ENCODE data around the gene SEC22C.
A peak's percentile ranks its signal among the peaks of the same experiment; 100 is the strongest.
"Not testable (repeated sequence)": the region's sequence is repeated elsewhere in the genome, so short reads cannot be mapped to it uniquely, and the experiment has no call there.

The SEC22C gene

DNA sequence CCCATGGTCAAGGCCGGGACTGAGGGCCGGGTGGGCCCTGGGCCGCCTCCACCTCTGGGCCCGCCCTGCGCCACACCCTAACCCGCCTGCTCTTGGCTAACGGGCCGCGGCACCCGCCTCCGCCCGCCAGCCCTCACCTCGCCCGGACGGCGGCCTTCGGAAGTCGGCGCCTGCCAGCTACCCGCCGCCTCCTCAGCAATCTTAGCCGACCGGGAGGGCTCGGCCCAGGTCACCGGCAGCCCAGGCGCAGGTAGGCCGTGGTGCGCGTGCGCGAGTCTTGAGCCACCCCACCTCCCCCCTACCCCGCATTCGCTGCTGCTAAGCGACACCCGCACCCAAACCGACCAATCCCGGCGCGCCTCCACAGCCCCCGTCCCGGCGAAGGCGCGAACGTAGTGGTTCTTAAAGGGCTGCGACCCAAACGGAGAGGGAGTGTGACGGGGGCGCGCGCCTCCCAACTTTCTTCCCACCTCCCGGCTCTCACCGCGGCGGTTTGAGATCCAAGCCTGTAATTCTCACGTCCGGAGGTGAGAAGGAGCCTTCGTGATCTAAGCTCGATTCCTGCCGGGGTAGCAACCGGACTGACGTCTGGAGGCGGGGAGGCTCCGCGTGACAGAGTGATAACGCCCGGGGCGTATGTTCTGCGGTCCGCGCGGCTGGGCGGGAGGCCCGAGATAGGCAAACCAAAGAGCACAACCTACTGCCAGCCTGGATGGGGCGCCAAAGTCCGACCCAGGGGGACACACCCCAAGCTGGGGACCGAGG, at the start of gene SEC22C:
Gene SEC22C (minus strand): TSS at position 259 of the 765 bp plus-strand sequence. CDS start 12,921 bp downstream, outside the sequence.
- DNase-seq: peak; percentile 97

- DNase-seq: no peak
These were observed 31.7 kb upstream of the SEC22C start for GRCh38 chr3:42613462-42613861.

DNA sequence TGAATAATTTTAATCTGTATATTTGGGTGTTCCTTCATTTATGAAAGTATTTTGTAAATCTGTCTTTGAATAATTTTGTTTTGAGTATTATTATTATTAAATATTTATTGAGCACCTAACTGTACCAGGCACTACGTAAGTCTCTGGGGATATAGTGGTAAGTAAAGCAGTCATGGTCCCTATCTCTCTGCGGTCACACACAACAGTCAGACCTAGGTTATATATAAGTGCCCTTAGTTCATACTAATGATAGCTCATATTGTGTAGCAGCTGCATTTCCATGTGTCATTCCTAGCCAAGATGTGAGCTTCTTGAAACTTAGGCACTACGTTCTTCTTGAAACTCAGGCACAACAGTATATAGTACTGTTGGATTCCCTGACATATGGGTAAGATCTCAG, 31.2 kb upstream of the SEC22C start:
- no peak for DNase-seq

- DNase-seq: no peak
These were observed 30.4 kb upstream of the SEC22C start for GRCh38 chr3:42612217-42612616.

DNA sequence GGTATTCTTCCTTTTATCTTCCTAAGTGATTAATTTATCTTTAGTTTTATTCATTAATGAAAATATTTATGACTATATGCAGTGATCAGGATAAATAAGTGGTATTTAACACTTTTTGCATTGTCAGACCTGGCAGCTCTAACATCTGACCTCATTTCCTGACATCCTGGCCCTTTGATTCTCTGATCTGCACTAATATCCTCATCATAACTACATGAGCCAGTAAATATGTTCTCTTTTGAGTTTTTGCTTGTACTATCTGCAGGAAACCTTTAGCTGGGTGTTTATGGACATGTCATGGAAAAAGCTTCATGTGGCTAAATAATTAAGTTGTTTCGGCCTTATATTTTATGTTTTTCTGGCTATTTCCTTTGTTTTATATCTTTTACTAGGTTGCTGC, 29.2 kb upstream of the SEC22C start:
- DNase-seq: no peak

GRCh38 chr3:42608581-42608980, 26.8 kb upstream of the SEC22C start:
- DNase-seq: no peak

GRCh38 chr3:42605546-42606173, 23.9 kb upstream of the SEC22C start:
- DNase-seq: no peak

DNA sequence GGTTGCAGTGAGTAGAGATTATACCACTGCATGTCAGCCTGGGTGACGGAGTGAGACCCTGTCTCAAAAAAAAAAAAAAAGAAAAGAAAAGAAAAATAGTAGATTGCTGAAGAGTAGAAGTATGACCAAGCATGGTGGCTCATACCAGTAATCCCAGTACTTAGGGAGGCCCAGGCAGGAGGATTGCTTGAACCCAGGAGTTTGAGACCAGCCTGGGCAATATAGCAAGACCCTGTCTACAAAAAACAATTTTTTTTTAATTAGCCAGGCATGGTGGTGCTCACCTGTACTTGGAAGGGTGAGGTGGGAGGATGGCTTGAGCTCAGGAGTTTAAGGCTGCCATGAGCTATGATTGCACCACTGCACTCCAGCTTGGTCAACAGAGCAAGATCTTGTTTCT, 21.2 kb upstream of the SEC22C start:
- DNase-seq: no peak

- DNase-seq: no peak
These were observed 20.3 kb upstream of the SEC22C start for GRCh38 chr3:42601896-42602581.

DNA sequence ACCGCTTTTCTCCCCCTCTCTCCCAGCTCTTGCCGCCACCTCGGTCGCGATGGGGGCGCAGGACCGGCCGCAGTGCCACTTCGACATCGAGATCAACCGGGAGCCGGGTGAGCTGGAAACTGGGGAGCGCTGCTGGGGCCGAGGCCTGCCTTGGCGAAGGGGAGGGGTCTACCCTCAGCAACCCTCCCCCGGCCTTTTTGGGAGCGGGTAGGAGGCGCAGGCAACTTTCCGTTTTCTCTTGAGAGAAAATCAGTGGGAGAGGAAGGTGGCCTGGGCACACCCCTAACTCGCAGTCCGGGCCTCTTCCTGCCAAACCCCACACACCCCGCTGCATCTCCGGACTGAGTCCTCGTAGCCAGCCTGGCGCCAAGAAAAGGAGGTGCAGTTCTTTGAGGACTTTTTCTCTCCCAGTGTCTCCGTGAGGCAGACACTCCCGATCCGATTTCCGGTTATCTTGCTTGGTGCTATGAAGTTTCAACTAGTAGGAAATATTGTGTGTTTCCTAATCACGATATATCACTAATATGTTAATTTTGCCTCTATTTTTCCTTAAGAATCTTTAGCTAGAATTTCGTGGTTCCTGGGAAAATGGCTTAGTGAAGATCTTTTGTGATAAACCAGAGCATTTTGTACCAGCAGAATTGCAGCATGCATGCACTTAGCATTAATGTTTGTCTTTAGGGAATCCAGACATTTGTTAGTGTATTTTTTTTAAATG, 19.4 kb upstream of the SEC22C start:
- DNase-seq: peak; percentile 77

GRCh38 chr3:42600111-42600957, 18.6 kb upstream of the SEC22C start, which contains the start of gene NKTR:
TSS of gene NKTR (plus strand) at chr3:42600686. CDS start at chr3:42601007, 321 bp downstream.
- peak; percentile 99 for DNase-seq

DNA sequence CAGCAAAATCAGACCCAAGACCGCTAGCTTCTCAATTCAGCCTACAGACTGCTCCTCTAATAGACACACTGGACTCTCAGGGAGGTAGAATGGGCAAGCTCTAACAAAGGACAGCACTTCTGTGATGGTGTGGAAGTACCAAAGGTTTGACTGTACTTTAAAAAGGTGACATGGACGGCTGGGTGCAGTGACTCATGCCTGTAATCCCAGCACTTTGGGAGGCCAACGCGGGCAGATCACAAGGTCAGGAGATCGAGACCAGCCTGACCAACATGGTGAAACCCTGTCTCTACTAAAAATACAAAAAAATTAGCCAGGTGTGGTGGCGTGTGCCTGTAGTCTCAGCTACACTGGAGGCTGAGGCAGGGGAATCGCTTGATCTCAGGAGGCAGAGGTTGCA, 15.3 kb upstream of the SEC22C start:
- DNase-seq: not testable (repeated sequence)

DNA sequence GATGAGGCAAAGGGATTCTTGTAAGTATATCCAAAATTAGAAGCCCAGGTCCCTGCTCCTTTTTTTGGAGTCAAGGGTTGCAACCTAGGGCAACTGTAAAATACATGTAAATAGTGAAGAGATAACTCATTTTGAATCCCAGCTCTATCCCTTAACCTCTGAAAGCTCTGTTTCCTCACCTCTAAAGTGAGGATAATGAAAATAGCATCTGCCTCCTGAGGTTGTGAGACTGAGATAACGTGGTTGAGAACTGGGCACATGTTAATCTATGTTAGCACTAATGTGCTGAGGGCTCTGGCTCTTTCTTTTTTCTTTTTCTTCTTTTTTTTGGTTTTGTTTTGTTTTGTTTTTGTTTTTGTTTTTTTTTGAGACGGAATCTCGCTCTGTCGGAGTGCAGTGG, 13.9 kb upstream of the SEC22C start:
- DNase-seq: no peak

DNA sequence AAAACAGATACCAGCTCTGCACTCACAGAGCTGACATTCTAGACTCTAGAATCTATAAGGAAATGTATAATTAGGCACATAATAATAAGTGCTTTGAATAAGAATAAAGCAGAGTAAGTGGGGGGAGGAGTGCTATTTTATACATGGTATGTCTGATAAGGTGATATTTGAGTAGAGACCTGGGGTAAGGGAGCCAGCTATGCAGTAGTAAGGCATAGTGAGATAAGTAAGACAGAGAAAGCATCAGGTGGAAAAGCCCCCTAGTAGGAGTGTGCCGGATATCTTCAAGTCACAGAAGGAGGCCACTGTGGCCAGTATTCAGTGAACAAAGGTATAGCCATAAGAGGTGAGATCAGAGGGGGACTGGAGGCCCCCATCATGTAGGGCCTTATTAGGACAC, 11.9 kb upstream of the SEC22C start:
- DNase-seq: no peak

GRCh38 chr3:42591811-42592210, 10.0 kb upstream of the SEC22C start:
- no peak for DNase-seq

- DNase-seq: peak; percentile 19
These were observed 9.4 kb upstream of the SEC22C start for GRCh38 chr3:42590989-42591756.

GRCh38 chr3:42589382-42590109, 7.8 kb upstream of the SEC22C start:
- no peak for DNase-seq

DNA sequence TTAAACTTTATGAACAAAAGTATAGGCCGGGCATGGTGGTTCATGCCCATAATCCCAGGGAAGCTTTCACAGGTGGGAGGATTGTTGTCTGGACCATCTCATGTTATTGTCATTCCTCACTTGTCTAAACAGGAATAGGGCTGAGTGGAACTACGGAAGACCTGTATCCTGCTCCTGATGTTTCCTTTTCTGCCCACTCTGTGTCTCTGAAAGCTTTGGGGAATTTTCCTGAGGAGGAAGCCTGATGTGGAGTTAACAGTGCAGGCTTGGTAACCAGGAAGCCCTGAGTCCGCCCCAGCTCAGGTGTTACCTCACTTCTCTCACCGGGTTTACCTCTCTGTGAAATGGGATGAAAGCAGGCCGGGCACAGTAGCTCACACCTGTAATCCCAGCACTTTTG, 6.9 kb upstream of the SEC22C start:
- DNase-seq: no peak

- DNase-seq: no peak
These were observed 805 bp upstream of the SEC22C start for GRCh38 chr3:42582474-42583070.

DNA sequence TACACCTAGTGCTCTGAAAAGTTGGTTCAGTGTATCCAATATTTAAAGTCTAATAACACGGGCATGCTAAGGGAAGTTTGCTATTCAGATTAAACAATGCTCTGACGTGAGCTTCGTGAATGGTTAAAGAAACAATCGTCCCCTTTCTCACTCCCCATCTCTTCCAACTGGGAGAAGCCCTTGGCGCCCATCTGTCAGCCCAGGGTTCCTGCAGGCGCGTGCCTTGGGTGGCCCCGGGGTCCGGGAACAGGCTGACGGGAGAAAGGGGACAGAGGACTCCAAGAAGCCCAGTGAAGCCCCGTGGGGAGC, 413 bp downstream of the SEC22C start:
- DNase-seq: no peak
